Endodermal cell (in vitro differentiated cells): ENCODE data around the gene MINDY1. TPM values are rescaled to one million over a fixed set of nuclear protein-coding genes. Genes with fewer than 3 reads are reported as not detected.

Experiments used
- DNase-seq: peaks from one replicate; pipeline ENCODE4 v3.0.0-alpha.2; 2017
- H3K27ac ChIP-seq: 2 replicates; pipeline ENCODE4 v1.5.1; 2013; ENCODE audit warnings: mild to moderate bottlenecking, low read depth, low read length, moderate library complexity
- H3K27me3 ChIP-seq: 2 replicates; pipeline ENCODE4 v1.6.1; 2013; ENCODE audit warnings: mild to moderate bottlenecking, low read length, moderate library complexity; ENCODE audit not compliant: insufficient read depth, control insufficient read depth, poor library complexity, severe bottlenecking
- H3K36me3 ChIP-seq: 2 replicates; pipeline ENCODE4 v1.7.0; 2013; ENCODE audit warnings: mild to moderate bottlenecking, low read length, moderate library complexity; ENCODE audit not compliant: control insufficient read depth, insufficient read depth
- H3K4me1 ChIP-seq: one replicate; pipeline ENCODE4 v1.7.0; 2013; ENCODE audit warnings: low read length; ENCODE audit not compliant: control insufficient read depth, insufficient read depth
- H3K4me3 ChIP-seq: 2 replicates; pipeline ENCODE4 v1.5.1; 2013; ENCODE audit warnings: mild to moderate bottlenecking, low read length, moderate library complexity
- H3K9ac ChIP-seq: 2 replicates; pipeline ENCODE4 v1.6.1; 2013; ENCODE audit warnings: mild to moderate bottlenecking, low read length, moderate library complexity; ENCODE audit not compliant: poor library complexity, severe bottlenecking; ENCODE audit errors: extremely low read depth
- H3K9me3 ChIP-seq: 2 replicates; pipeline ENCODE4 v1.6.1; 2013; ENCODE audit warnings: mild to moderate bottlenecking, low read length, moderate library complexity; ENCODE audit not compliant: control insufficient read depth
- H3K27ac Mint-ChIP-seq: 2 replicates; pipeline ENCODE4 v1.8.0; 2020; ENCODE audit warnings: mixed read lengths
- H3K27me3 Mint-ChIP-seq: 2 replicates; pipeline ENCODE4 v1.8.0; 2021; ENCODE audit warnings: mild to moderate bottlenecking, mixed read lengths; ENCODE audit not compliant: insufficient read depth
- H3K36me3 Mint-ChIP-seq: 2 replicates; pipeline ENCODE4 v1.8.0; 2020; ENCODE audit warnings: low read depth, mixed read lengths
- H3K4me1 Mint-ChIP-seq: 2 replicates; pipeline ENCODE4 v1.8.0; 2020; ENCODE audit warnings: mixed read lengths
- H3K4me3 Mint-ChIP-seq: 2 replicates; pipeline ENCODE4 v1.8.0; 2020; ENCODE audit warnings: mild to moderate bottlenecking, moderate library complexity, mixed read lengths
- H3K9me3 Mint-ChIP-seq: 2 replicates; pipeline ENCODE4 v1.8.0; 2020; ENCODE audit warnings: mild to moderate bottlenecking, mixed read lengths
- WGBS, 2 experiments: methylation state at CpG; one replicate each; pipeline versions ENCODE4 v1.1.5 to v1.1.7; 2013; ENCODE audit warnings: missing lambda C conversion rate in 2 of 2, mixed read lengths in 1 of 2; ENCODE audit not compliant: insufficient coverage in 1 of 2, insufficient read length in 1 of 2; 5-methylcytosine and 5-hydroxymethylcytosine counted together
- total RNA-seq, 2 donors: library from RNA; stranded (reverse); fragmentation: NEBNext Ultra II Directional in 1 of 2; extraction: Animal tissue kit (Norgen Biotek cat#: 25700) in 1 of 2; gene quantifications; 2 replicates in 1 of 2; 3 replicates in 1 of 2; pipeline ENCODE4 v1.2.1, GENCODE V29; 2021
- TF ChIP-seq, protein P1 (sequence below): fragments of 200-600 bp; sonication (generic); conservative IDR thresholded peaks from 2 replicates; pipeline ENCODE4 v1.5.0; 2021; ENCODE audit warnings: antibody characterized with exemption, mild to moderate bottlenecking

Gene MINDY1
- total RNA-seq, 2 donors from 2014 or later: 8.6 to 10.8 TPM

DNA sequence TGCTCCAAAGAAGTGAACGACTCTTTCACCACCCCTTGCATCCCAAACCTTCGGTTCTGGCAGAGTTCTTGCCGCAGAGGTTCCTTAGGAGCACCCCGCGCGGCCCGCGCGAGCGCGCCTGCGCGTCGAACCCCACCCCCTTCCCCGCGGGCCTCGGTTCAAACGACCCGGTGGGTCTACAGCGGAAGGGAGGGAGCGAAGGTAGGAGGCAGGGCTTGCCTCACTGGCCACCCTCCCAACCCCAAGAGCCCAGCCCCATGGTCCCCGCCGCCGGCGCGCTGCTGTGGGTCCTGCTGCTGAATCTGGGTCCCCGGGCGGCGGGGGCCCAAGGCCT, 40.9 kb upstream of the MINDY1 start, which contains the start of gene C1orf56:
Gene C1orf56, plus strand, starts transcription at position 161 of the 334 bp plus-strand sequence. Its CDS starts 97 bp downstream, at position 258.
- Histone ChIP-seq H3K4me3 (peak within 1 kb of the TSS; percentile 89), H3K4me1 (no peaks in the 10 kb centered on the region), H3K9me3 (no peaks in the 10 kb centered on the region), H3K9ac (peak within 1 kb of the TSS; percentile 67), H3K36me3 (peaks cover 18% of the 10 kb centered on the region), H3K27me3 (no peaks in the 10 kb centered on the region), H3K27ac (peak within 1 kb of the TSS; percentile 55)
- no peaks in the 10 kb centered on the region for H3K27me3 Mint-ChIP-seq
- H3K36me3 Mint-ChIP-seq: peaks cover 16% of the 10 kb centered on the region
- H3K27ac Mint-ChIP-seq: peak within 1 kb of the TSS; percentile 97
- peaks cover 18% of the 10 kb centered on the region for H3K4me1 Mint-ChIP-seq
- DNase-seq: peak; percentile 90
- 3 to 10% methylated on average over 2 to 28 of the region's 29 CpGs for WGBS, 2 experiments
- TF ChIP-seq, protein P1, sequence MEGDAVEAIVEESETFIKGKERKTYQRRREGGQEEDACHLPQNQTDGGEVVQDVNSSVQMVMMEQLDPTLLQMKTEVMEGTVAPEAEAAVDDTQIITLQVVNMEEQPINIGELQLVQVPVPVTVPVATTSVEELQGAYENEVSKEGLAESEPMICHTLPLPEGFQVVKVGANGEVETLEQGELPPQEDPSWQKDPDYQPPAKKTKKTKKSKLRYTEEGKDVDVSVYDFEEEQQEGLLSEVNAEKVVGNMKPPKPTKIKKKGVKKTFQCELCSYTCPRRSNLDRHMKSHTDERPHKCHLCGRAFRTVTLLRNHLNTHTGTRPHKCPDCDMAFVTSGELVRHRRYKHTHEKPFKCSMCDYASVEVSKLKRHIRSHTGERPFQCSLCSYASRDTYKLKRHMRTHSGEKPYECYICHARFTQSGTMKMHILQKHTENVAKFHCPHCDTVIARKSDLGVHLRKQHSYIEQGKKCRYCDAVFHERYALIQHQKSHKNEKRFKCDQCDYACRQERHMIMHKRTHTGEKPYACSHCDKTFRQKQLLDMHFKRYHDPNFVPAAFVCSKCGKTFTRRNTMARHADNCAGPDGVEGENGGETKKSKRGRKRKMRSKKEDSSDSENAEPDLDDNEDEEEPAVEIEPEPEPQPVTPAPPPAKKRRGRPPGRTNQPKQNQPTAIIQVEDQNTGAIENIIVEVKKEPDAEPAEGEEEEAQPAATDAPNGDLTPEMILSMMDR: no peak
- H3K4me3 Mint-ChIP-seq: peak within 1 kb of the TSS; percentile 92
- H3K9me3 Mint-ChIP-seq: no peaks in the 10 kb centered on the region

DNA sequence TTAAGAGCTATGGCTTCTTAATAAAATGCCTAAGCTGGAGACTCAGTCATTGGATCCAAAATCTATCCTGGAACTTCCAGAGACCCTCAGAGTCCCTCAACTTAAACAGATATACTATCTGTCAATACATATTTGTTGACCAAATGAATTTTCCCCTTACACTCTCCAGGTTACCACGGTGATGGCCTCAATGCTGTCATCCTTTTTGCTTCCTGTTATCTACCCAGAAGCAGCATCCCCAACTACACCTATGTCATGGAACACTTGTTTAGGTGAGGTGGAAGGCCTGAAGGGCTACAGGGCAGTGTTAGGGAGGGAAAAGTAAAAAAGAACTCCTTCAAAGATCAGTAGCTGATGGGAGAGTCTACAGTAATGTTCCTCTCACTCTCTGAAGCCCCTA, 36.5 kb upstream of the MINDY1 start:
- WGBS, 2 experiments: 89% methylated on average over 1 of the region's 1 CpG; no CpG with 5 or more reads in 1 of the 2 experiments
- DNase-seq: no peak
- Mint-ChIP-seq H3K4me3 (no peak overlapping the region), H3K4me1 (peaks cover 23% of the 10 kb centered on the region), H3K27me3 (no peaks in the 10 kb centered on the region), H3K9me3 (no peaks in the 10 kb centered on the region), H3K27ac (no peak overlapping the region), H3K36me3 (no peaks in the 10 kb centered on the region)
- no peaks in the 10 kb centered on the region for H3K27me3 ChIP-seq
- no peak overlapping the region for H3K27ac ChIP-seq
- no peaks in the 10 kb centered on the region for H3K4me1 ChIP-seq
- TF ChIP-seq, protein P1: no peak
- H3K9ac ChIP-seq: no peak overlapping the region
- no peaks in the 10 kb centered on the region for H3K36me3 ChIP-seq
- no peaks in the 10 kb centered on the region for H3K9me3 ChIP-seq
- H3K4me3 ChIP-seq: no peak overlapping the region

DNA sequence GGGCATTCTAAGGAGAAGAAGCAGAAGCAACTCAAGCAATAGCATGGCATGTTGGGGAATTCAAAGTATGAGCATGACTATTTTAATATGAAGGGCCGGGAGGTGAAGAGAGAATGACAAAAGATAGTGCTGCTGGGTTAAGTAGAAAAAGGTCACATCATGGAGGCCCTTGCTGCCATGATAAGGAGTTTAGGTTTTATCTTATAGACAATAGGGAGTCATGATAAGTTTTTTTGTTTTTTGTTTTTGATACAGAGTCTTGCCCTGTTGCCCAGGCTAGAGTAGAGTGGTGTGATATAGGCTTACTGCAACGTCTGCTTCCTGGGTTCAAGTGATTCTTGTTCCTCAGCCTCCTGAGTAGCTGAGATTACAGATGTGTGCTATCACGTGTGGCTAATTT, 32.8 kb upstream of the MINDY1 start:
- Histone ChIP-seq H3K27ac (no peak overlapping the region), H3K9ac (no peak overlapping the region), H3K36me3 (no peaks in the 10 kb centered on the region), H3K27me3 (no peaks in the 10 kb centered on the region), H3K9me3 (no peaks in the 10 kb centered on the region), H3K4me3 (no peak overlapping the region), H3K4me1 (no peaks in the 10 kb centered on the region)
- Mint-ChIP-seq H3K4me3 (no peak overlapping the region), H3K9me3 (no peaks in the 10 kb centered on the region), H3K27me3 (no peaks in the 10 kb centered on the region), H3K27ac (no peak overlapping the region), H3K36me3 (peaks cover 8% of the 10 kb centered on the region), H3K4me1 (peaks cover 4% of the 10 kb centered on the region)
- TF ChIP-seq, protein P1: no peak
- no peak for DNase-seq
- 82 to 92% methylated on average over 1 to 3 of the region's 3 CpGs for WGBS, 2 experiments
